ENCODE data around the gene RAG2. TPM values are rescaled to one million over a fixed set of nuclear protein-coding genes. Genes with fewer than 3 reads are reported as not detected.
A peak's percentile ranks its signal among the peaks of the same experiment; 100 is the strongest.

The RAG2 gene
- total RNA-seq, 4 donors from 2014 or later: 1.6 TPM; not detected in 3

- no peak overlapping the region for H3K4me3 ChIP-seq
- DNase-seq: no peak
- intact Hi-C loops (cut with DNase I; ENCODE audit: low total_unique reads): no loop called here
- no peaks in the 10 kb centered on the region for H3K36me3 ChIP-seq
- H3K4me1 ChIP-seq: no peaks in the 10 kb centered on the region
- no peak for TF ChIP-seq POLR2A (IDR thresholded peaks at IDR 0.05)
- TF ChIP-seq CTCF (IDR thresholded peaks at IDR 0.05): no peak
- no peaks in the 10 kb centered on the region for H3K27me3 ChIP-seq
- no peak overlapping the region for H3K27ac ChIP-seq
- no peaks in the 10 kb centered on the region for H3K9me3 ChIP-seq
Observed at GRCh38 chr11:36566407-36567053, 31.5 kb downstream of the RAG2 start.

GRCh38 chr11:36565031-36565610 lies 32.9 kb downstream of the RAG2 start:
- DNase-seq: no peak
- H3K27ac ChIP-seq: no peak overlapping the region
- no peak for TF ChIP-seq POLR2A (IDR thresholded peaks at IDR 0.05)
- no peak for TF ChIP-seq CTCF (IDR thresholded peaks at IDR 0.05)
- H3K36me3 ChIP-seq: no peaks in the 10 kb centered on the region
- H3K4me1 ChIP-seq: no peaks in the 10 kb centered on the region
- intact Hi-C loops (cut with DNase I; ENCODE audit: low total_unique reads): no loop called here
- H3K9me3 ChIP-seq: no peaks in the 10 kb centered on the region
- no peak overlapping the region for H3K4me3 ChIP-seq
- H3K27me3 ChIP-seq: no peaks in the 10 kb centered on the region

GRCh38 chr11:36564376-36565030 lies 33.5 kb downstream of the RAG2 start:
- DNase-seq: peak; percentile 31

GRCh38 chr11:36558571-36559413 lies 39.2 kb downstream of the RAG2 start:
- intact Hi-C loops (cut with DNase I; ENCODE audit: low total_unique reads): no loop called here
- TF ChIP-seq POLR2A (IDR thresholded peaks at IDR 0.05): no peak
- no peak for TF ChIP-seq CTCF (IDR thresholded peaks at IDR 0.05)
- H3K4me1 ChIP-seq: no peaks in the 10 kb centered on the region
- no peaks in the 10 kb centered on the region for H3K36me3 ChIP-seq
- H3K9me3 ChIP-seq: no peaks in the 10 kb centered on the region
- no peak overlapping the region for H3K4me3 ChIP-seq
- H3K27me3 ChIP-seq: no peaks in the 10 kb centered on the region
- no peak for DNase-seq
- no peak overlapping the region for H3K27ac ChIP-seq

More at GRCh38 chr11:36564376-36565030, 33.5 kb downstream of the RAG2 start:
- H3K4me3 ChIP-seq: peak overlapping the region in 1 of 2 donors; percentile 17
- no peaks in the 10 kb centered on the region for H3K9me3 ChIP-seq
- H3K27ac ChIP-seq: no peak overlapping the region
- no peaks in the 10 kb centered on the region for H3K36me3 ChIP-seq
- intact Hi-C loops (cut with DNase I; ENCODE audit: low total_unique reads): no loop called here
- TF ChIP-seq CTCF (IDR thresholded peaks at IDR 0.05) (peak; percentile 47 to 73 (median 60)), POLR2A (IDR thresholded peaks at IDR 0.05) (no peak)
- no peaks in the 10 kb centered on the region for H3K4me1 ChIP-seq
- H3K27me3 ChIP-seq: no peaks in the 10 kb centered on the region
